ENCODE measurements around the gene EIF3D.

GRCh38 chr22:36478966-36479365, 50.0 kb downstream of the EIF3D start:
- TF ChIP-seq CTCF (IDR thresholded peaks at IDR 0.05; ENCODE audit: low read depth, low read length): no peak
- no peak for TF ChIP-seq EZH2phosphoT487 (IDR thresholded peaks at IDR 0.05; ENCODE audit: low read depth)

Data from OCI-LY3 (cell line).